ENCODE measurements around the gene MRM3.

MRM3 gene, protein sequence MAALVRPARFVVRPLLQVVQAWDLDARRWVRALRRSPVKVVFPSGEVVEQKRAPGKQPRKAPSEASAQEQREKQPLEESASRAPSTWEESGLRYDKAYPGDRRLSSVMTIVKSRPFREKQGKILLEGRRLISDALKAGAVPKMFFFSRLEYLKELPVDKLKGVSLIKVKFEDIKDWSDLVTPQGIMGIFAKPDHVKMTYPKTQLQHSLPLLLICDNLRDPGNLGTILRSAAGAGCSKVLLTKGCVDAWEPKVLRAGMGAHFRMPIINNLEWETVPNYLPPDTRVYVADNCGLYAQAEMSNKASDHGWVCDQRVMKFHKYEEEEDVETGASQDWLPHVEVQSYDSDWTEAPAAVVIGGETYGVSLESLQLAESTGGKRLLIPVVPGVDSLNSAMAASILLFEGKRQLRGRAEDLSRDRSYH

DNA sequence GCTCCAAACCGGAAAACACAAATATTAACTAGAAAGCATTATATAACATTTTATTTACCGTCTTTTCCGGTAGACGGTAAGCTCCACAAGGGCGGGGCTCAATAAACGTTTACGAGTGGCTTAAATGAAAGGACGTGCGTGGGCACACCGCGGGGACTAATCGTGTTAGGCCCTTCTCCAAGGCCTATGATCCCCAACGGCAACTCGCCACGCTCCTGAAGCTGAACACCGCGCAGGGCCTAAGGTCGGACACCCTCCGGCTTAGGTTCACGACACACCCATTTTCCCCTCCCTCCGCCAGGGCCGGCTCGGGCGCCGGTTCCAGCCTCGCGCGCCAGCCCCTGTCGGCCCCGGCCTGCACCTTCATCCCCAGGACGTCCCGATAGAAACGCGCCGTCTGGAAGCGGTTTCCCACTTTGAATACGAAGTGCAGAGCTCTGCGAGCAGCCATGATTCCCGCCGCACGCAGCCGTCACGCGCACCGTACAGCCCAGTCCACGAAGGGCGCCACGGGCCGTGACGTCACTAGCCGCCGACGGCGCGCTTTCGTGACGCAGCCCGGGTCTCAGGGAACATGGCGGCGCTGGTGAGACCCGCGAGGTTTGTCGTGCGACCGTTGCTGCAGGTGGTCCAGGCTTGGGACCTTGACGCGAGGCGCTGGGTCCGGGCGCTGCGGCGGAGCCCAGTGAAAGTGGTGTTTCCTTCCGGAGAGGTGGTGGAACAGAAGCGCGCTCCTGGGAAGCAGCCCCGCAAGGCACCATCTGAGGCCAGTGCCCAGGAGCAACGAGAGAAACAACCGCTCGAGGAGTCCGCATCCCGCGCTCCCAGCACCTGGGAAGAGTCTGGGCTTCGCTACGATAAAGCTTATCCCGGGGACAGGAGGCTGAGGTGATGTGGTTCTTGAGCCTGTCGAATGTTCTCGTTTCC lies at the start of gene MRM3, which contains the start of gene GLOD4:
MRM3 (plus strand) TSS at position 549 of the 927 bp plus-strand sequence; CDS start at position 575, 26 bp downstream.
GLOD4 (minus strand) TSS at position 476 of the 927 bp plus-strand sequence; CDS start at position 451, 25 bp downstream.
- ChIA-PET CTCF (interaction anchor here (1.1 to 1.9 kb wide), 2 partner anchors 97 to 215 kb away, joined by 3 to 5 read pairs; partner anchors contain the start of gene TIMM22), POLR2A (interaction anchor here (0.6 to 3.5 kb wide), 15 partner anchors 9 to 370 kb away, joined by 3 to 16 read pairs (median 4); partner anchors contain the start of genes GEMIN4, NXN and TIMM22)
- peak; percentile 96 for DNase-seq (ENCODE audit: extremely low spot score)
- TF ChIP-seq, protein P1, sequence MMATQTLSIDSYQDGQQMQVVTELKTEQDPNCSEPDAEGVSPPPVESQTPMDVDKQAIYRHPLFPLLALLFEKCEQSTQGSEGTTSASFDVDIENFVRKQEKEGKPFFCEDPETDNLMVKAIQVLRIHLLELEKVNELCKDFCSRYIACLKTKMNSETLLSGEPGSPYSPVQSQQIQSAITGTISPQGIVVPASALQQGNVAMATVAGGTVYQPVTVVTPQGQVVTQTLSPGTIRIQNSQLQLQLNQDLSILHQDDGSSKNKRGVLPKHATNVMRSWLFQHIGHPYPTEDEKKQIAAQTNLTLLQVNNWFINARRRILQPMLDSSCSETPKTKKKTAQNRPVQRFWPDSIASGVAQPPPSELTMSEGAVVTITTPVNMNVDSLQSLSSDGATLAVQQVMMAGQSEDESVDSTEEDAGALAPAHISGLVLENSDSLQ (IDR thresholded peaks at IDR 0.05): no peak
- TF ChIP-seq ZNF384 (IDR thresholded peaks at IDR 0.05) (no peak), NFRKB (IDR thresholded peaks at IDR 0.05) (peak; percentile 54), LEF1 (IDR thresholded peaks at IDR 0.05; ENCODE audit: borderline replicate concordance) (peak; percentile 65; the same call in 1 of the 2 replicates), L3MBTL2 (conservative IDR thresholded peaks at IDR 0.05) (peak; percentile 89), ELF4 (IDR thresholded peaks at IDR 0.05) (peak; percentile 68), TARDBP (IDR thresholded peaks at IDR 0.05) (peak; percentile 84), CTBP1 (IDR thresholded peaks at IDR 0.05; ENCODE audit: borderline replicate concordance) (peak; percentile 28; the same call in 1 of the 2 replicates), SP1 (IDR thresholded peaks at IDR 0.05) (no peak)

DNA sequence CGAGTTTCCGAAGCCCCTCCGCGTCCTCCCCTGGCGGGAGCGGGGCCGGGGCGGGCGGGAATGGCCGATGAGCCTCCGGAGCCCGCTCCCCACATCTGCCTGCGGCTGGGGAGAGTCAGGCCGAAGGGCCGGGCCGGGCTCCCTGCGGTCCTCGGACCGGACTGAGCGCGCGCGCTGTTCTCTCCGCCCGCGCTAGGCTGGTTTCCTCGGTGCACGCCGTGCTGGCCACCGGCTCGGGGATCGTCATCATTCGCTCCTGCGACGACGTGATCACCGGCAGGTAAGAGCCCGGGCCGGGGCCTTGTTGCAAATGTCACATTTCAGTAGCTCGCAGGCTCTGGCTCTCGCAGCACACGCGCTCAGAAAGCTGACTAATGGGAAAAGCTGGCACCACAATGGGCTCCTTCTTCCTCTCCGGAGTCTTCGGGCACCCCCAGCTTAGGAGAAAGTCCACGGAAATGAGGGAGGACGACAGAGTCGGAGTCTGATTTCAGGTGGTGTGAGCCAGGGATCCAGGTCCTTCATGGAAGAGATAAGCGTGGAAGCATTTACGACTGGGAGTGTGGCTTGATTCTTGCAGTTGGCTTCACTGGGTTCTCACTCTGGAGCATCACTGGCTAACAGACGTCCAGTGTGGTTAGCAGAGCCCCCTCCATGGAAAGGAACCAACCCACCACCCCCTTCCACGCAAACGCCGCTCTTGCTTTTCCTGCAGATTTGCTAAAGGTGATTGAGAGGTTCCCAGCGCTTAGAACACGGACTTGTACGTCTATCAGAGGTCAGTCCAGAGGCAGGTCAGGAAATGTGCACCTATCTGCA lies 49.0 kb upstream of the MRM3 start:
- POLR2A ChIA-PET: interaction anchor here (0.6 to 1.1 kb wide), 2 partner anchors 9 to 15 kb away, joined by 3 to 6 read pairs; no protein-coding TSS in a partner anchor
- TF ChIP-seq L3MBTL2 (conservative IDR thresholded peaks at IDR 0.05) (peak; percentile 64), FOXA1 (IDR thresholded peaks at IDR 0.05) (no peak), LEF1 (IDR thresholded peaks at IDR 0.05; ENCODE audit: borderline replicate concordance) (0 out of 2 replicates have a peak, but pooled peaks have one; percentile 1)
- CTCF ChIA-PET: no interaction called here
- DNase-seq (ENCODE audit: extremely low spot score): peak; percentile 29

DNA sequence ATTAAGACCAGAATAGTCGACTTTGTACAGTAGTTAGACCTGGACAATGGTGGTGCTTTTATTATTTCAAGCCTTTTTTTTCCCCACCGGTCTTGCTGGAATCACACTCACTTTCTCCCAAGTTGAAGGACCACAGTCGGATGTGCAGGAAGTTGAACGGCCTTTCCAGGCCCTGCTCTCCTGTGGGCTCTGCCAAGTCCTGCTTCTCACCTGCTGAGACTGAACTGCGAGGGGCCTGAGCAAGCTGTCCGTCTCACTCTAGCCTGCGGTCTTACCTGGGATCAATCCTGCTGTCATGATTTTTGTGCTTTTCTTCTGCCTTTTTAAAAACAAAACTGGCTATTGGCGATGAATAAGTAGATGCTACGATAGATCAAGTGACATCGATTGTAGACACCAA lies 48.4 kb upstream of the MRM3 start:
- no peak for DNase-seq (ENCODE audit: extremely low spot score)
- ChIA-PET POLR2A (interaction anchor here (0.6 to 1.1 kb wide), 2 partner anchors 8 to 15 kb away, joined by 3 to 6 read pairs; no protein-coding TSS in a partner anchor), CTCF (no interaction called here)
- TF ChIP-seq FOXK2 (IDR thresholded peaks at IDR 0.05): no peak
- no peak for TF ChIP-seq TARDBP (IDR thresholded peaks at IDR 0.05)
- TF ChIP-seq SUZ12 (IDR thresholded peaks at IDR 0.05): no peak
- TF ChIP-seq ELF4 (IDR thresholded peaks at IDR 0.05): no peak
- no peak for TF ChIP-seq HDGF (IDR thresholded peaks at IDR 0.05; ENCODE audit: borderline replicate concordance)
- TF ChIP-seq, protein P1 (IDR thresholded peaks at IDR 0.05): no peak
- no peak for TF ChIP-seq NFRKB (IDR thresholded peaks at IDR 0.05)
- no peak for TF ChIP-seq LEF1 (IDR thresholded peaks at IDR 0.05; ENCODE audit: borderline replicate concordance)
- TF ChIP-seq BHLHE40 (IDR thresholded peaks at IDR 0.05; ENCODE audit: borderline replicate concordance): no peak

DNA sequence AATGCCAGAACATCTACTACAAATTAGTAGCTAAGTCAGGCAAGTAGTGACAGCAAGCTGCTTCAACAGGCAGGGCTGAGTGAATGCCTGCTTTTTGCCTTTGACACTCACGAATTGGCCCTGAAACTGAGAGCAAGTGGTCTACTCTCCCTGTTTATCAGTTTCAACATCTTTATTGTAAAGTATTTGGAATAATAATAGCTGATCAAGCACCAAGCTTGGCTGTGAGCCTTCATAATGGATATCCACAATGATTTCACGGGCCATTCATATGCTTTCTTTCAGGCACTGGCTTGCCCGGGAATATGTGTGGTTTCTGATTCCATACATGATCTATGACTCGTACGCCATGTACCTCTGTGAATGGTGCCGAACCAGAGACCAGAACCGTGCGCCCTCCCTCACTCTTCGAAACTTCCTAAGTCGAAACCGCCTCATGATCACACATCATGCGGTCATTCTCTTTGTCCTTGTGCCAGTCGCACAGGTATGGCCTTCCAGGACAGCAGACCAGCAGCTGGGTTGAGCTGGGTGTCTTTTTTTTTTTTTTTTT lies 44.5 kb upstream of the MRM3 start:
- CTCF ChIA-PET: no interaction called here
- TF ChIP-seq FOXK2 (IDR thresholded peaks at IDR 0.05) (no peak), ZNF384 (IDR thresholded peaks at IDR 0.05) (no peak), SP1 (IDR thresholded peaks at IDR 0.05) (no peak), SUZ12 (IDR thresholded peaks at IDR 0.05) (no peak), LEF1 (IDR thresholded peaks at IDR 0.05; ENCODE audit: borderline replicate concordance) (no peak), CTBP1 (IDR thresholded peaks at IDR 0.05; ENCODE audit: borderline replicate concordance) (no peak), BHLHE40 (IDR thresholded peaks at IDR 0.05; ENCODE audit: borderline replicate concordance) (no peak), ELF4 (IDR thresholded peaks at IDR 0.05) (no peak), HDGF (IDR thresholded peaks at IDR 0.05; ENCODE audit: borderline replicate concordance) (no peak), ARNT (IDR thresholded peaks at IDR 0.05) (no peak), TARDBP (IDR thresholded peaks at IDR 0.05) (no peak)
- TF ChIP-seq, protein P1 (IDR thresholded peaks at IDR 0.05): no peak
- DNase-seq (ENCODE audit: extremely low spot score): no peak
- POLR2A ChIA-PET: interaction anchor here (0.6 to 1.3 kb wide), 3 partner anchors 12 to 214 kb away, joined by 3 to 5 read pairs (median 3); partner anchors contain the start of genes GLOD4 and MRM3
